AG09309 (cell line): ENCODE measurements around the gene NAA60.

ENCODE experiments used
- DNase-seq: peaks from one replicate; pipeline ENCODE4 v3.0.0-alpha.2; 2010; ENCODE audit warnings: low read depth
- H3K4me3 ChIP-seq: 2 replicates; pipeline ENCODE4 v1.5.1; 2011; ENCODE audit warnings: mild to moderate bottlenecking, low read depth, low read length, moderate library complexity; ENCODE audit not compliant: control insufficient read depth
- TF ChIP-seq, protein P1 (sequence below): IDR thresholded peaks from 2 replicates; pipeline ENCODE4 v1.5.1; 2011; ENCODE audit warnings: mild to moderate bottlenecking, low read depth, low read length, inconsistent platforms; ENCODE audit not compliant: insufficient read depth, control insufficient read depth; ENCODE audit errors: missing control alignments

The NAA60 gene

DNA sequence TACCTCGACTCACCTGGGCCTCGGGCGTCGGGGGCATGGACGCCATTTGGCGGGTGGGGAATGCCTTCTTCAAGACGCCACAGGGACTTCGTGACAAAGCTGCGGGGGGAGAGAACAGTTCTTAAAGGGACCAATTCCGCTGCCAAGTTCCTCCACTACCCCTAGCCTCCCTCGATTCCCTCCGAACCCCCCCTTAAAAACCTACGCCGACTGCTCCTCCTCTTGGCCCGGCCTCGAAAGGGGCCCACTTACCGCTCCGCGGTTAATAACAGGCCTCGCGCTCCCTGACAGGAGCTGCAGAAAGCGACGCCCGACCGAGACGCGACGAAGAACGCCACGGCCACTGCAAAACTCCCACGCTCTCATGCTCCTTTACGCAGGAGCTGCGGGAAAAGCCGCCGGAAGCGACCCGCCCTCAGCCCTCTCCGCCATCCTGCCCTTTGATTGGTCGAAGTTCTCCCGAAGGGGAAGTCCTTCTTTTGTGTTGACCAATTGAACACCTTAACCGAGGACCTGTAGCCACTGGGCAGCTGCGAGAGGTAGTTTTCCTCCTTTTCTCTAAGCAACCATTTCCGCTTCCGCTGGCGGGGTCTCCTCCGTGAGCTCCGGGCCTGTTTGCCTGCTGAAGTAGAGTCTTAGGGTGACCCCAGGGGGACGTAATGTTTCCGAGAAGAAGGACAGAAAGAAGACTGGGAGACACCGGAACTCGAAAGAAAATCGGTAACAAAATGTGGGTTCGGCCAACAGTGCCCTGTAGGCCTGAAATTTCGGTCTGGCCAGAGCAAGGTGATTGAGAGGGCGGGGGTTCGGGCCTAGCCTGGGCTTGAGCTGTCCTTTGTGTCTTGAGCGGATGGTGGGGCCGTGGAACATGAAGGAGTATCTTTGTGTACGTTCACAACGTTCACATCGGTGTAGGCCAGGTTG lies at the start of gene NAA60, which contains the start of gene ZNF597:
TSS of gene NAA60 (plus strand) at position 573 of the 924 bp plus-strand sequence. CDS start 32,548 bp downstream, outside the sequence.
TSS of gene ZNF597 (minus strand) at position 397 of the 924 bp plus-strand sequence. CDS start at position 46, 351 bp downstream.
- TF ChIP-seq, protein P1, sequence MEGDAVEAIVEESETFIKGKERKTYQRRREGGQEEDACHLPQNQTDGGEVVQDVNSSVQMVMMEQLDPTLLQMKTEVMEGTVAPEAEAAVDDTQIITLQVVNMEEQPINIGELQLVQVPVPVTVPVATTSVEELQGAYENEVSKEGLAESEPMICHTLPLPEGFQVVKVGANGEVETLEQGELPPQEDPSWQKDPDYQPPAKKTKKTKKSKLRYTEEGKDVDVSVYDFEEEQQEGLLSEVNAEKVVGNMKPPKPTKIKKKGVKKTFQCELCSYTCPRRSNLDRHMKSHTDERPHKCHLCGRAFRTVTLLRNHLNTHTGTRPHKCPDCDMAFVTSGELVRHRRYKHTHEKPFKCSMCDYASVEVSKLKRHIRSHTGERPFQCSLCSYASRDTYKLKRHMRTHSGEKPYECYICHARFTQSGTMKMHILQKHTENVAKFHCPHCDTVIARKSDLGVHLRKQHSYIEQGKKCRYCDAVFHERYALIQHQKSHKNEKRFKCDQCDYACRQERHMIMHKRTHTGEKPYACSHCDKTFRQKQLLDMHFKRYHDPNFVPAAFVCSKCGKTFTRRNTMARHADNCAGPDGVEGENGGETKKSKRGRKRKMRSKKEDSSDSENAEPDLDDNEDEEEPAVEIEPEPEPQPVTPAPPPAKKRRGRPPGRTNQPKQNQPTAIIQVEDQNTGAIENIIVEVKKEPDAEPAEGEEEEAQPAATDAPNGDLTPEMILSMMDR, result no peak
- peak; percentile 80 for DNase-seq
- H3K4me3 ChIP-seq, result peak within 1 kb of the TSS; percentile 78

DNA sequence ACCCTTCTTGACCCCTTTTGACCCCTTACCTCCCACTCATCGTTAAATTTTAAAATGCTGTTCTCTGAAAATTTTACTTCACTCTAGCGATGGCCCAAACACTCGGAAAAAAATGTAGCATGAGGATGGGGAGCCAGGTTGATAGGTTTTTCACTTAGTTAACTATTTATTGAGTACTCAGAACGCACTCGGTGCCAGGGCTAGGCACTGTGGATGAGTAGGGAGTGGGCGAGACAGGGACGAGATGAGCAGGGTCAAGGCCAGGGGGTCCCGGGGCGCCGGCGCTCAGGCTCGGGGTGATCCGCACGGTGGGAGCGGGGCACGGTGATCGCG lies 43.1 kb upstream of the NAA60 start:
- DNase-seq, result no peak
- H3K4me3 ChIP-seq, result peak overlapping the region; percentile 74
- TF ChIP-seq, protein P1, result no peak

DNA sequence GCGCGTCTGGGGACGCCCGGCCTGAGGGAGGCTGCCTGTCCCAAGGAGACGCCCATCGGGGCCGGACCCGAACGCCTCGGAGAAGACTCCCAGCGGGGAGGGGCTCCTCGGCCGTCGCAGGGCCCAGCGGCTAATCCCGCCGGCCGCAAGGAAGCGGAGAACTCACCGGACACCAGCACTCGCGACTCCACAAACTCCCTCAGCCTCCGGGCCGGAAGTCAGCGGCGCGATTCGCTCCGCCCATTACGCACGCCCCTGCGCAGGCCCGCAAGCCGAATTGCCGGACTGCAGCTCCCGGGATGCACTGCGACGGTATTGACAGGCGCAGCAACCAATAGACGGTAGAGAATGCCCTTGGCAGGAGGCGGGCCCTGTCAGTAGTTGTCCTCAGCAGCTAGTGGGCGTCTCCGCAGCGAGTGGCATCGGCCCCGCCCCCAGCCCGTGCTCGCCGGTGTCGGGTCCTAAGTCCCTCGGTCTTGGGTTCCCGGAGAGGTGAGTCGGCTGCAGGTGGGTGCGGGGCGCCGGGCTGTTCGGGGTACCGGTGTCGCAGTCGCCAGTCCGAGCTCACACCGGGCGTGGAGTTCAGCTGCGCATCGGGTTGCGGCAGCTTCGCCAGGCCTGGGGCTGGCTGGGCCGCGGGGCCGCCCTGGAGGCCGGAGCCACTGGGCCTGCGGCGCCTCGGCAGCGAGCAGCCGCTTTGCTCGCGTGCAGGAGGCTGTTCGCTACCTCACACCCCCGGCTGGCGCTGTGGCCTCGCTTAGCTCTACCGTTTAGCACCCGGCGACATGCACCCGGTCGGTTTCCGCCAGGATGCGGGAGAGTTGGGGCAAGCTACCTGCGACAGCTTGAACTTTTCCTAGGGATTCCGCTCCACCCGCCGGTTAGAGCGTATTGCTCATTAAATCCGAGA lies 42.4 kb upstream of the NAA60 start, which contains the start of the genes ZNF174 and ZSCAN32:
TSS of gene ZNF174 (plus strand) at position 437 of the 910 bp plus-strand sequence. CDS start 790 bp downstream, outside the sequence.
TSS of gene ZSCAN32 (minus strand) at position 226 of the 910 bp plus-strand sequence. CDS start 3,447 bp downstream, outside the sequence.
- peak within 1 kb of the TSS; percentile 74 for H3K4me3 ChIP-seq
- TF ChIP-seq, protein P1, result no peak
- peak; percentile 97 for DNase-seq

DNA sequence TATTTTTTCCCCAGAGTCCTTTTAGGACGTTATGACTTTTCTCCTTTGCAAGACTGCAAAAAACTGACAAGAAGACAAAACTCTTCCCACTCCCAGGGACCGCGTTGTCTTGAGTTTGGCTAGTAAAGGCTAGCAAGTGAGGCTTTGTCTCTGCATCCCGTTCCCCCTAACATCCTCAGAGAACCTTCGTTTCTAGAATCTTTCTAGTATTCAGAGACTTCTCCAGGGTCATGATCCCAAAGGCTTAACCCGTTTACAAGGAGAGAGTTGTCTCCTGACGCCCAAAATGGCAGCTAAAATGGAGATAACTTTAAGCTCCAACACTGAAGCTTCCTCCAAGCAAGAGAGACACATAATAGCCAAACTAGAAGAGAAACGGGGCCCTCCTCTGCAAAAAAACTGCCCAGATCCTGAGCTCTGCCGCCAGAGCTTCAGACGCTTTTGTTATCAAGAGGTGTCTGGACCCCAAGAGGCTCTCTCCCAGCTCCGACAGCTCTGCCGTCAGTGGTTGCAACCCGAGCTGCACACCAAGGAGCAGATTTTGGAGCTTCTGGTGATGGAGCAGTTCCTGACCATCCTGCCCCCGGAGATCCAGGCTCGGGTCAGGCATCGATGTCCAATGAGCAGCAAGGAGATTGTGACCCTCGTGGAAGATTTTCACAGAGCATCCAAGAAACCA lies 41.6 kb upstream of the NAA60 start:
- TF ChIP-seq, protein P1, result no peak
- no peak for DNase-seq
- peak overlapping the region; percentile 74 for H3K4me3 ChIP-seq

DNA sequence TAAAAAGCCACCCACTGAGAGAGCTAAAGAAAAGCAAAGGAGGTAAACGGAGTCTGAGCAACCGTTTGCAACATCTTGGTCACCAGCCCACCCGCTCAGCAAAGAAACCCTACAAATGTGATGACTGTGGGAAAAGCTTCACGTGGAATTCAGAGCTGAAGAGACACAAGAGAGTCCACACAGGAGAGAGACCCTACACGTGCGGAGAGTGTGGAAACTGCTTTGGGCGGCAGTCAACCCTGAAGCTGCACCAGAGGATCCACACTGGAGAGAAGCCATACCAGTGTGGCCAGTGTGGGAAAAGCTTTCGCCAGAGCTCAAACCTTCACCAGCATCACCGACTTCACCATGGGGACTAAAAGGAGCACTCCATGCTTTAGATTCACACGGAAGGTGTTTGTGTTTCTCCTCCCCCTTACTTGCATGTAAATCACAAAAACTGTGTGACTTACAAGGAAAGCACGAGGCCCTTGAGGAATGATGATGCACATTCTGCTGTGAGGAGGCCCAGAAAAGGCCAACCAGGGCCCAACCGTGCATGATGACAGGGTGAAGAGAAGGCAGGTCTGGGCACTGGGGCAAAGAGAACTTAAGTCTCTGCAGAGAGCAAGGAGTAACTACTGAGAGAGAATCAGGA lies 34.8 kb upstream of the NAA60 start:
- no peak overlapping the region for H3K4me3 ChIP-seq
- TF ChIP-seq, protein P1, result no peak
- no peak for DNase-seq
